GM19240 (cell line): ENCODE data around the gene OCIAD2.
"Not testable (repeated sequence)": the region's sequence is repeated elsewhere in the genome, so short reads cannot be mapped to it uniquely, and the experiment has no call there.

Experiments
- DNase-seq: peaks from one replicate; pipeline ENCODE4 v3.0.0; 2011; ENCODE audit warnings: low spot score; ENCODE audit not compliant: insufficient read length

Gene OCIAD2

DNA sequence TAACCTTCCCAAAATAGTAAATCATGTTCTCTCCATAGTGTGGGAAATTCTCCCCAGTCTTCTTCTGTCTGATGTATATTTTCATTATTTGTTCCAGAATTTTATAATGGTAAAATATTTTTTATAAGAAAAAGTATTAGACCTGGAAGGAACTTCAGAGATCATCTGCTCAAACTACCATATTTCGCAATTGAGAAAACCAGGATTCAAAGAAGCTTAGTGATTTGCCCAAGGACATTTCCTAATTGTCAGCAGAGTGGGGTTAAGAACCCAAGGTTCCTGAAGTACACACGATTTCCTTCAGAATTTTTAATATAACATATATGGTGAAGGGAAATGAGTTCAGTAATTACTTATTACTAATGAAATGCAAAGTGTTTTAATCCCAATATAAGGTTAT lies 51.6 kb downstream of the OCIAD2 start:
- no peak for DNase-seq

DNA sequence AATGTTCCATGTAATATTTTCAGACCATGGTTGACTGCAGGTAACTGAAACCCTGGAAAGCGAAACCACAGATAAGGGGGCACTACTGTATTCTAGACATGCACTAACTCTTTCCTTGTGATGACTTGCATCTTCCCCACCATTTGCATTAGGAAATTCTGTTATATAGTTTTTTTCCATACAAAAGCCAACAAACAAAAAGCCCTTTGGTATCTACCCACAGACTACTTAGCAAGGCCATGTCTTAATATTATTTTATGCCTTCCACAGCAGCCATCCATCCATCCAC lies 52.2 kb downstream of the OCIAD2 start:
- DNase-seq, result no peak

DNA sequence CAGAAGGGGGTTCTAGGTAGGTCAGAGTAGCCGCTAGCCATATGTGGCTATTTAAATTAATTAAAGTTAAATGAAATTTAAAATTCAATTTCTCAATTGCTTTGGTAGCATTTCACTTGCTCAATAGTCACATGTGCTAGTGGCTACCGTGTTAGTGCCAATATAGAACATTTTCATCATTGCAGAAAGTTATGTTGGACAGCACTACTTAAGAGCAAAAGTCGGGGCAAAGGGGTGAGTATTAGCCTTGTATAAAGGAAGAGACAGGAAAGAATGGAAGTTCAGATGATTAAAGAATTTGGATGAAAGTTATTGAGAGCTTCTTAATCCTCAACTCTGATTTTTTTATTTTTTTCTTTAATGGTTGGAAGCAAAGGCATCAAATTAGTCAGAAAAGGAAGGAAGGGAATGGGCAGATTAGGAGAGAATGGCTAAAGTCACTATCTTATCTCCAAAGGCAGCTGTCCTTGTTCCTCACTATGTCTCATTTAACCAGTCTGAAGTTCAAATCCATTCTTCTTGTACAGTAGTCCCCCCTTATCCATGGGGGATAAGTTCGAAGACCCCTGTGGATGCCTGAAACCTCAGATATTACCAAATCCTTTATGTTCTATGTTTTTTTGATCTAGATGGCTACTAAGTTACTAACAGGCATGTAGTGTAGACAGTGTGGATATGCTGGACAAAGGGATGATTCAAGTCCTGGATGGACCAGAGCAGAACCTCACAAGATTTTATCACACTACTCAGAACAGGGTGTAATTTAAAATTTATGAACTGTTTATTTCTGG lies 52.8 kb downstream of the OCIAD2 start:
- DNase-seq, result no peak

DNA sequence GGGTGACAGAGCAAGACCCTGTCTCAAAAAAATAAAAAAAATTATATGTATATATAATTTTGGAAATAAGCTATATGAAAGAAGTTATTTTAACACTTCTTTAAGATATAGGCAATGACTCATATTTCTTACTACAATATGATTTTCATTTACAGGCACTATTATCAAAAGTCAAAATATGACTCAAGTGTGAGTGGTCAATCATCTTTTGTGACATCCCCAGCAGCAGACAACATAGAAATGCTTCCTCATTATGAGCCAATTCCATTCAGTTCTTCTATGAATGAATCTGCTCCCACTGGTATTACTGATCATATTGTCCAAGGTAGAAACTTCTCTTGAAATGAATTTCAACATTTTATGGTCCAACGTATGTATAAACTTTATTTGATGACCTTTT lies 54.9 kb downstream of the OCIAD2 start:
- no peak for DNase-seq

DNA sequence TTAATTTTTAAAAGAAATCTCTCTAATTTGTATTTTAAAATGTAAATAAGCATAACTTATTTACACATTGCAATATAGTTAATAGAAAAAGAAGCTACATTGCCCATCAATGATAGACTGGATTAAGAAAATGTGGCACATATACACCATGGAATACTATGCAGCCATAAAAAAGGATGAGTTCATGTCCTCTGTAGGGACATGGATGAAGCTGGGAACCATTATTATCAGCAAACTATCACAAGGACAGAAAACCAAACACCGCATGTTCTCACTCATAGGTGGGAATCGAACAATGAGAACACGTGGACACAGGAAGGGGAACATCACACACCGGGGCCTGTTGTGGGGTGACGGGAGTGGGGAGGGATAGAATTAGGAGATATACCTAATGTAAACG lies 57.8 kb downstream of the OCIAD2 start:
- not testable (repeated sequence) for DNase-seq

DNA sequence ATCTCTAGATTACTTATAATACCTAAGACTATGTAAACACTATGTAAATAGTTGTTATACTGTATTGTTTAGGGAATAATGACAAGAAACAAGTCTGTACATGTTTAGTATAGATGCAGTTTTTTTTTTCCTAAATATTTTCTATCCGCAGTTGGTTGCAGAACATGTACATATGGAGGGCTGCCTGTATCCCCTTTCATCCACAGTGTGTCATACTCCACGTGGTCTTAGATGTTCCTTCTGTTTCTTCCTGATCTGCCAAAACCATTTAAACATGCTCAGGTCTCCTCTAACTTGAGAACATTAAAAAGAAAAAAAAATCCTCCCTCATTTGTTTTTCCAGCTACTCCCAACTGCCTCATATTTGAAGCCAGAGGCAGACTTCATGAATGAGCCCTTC lies 61.7 kb downstream of the OCIAD2 start:
- DNase-seq, result no peak

DNA sequence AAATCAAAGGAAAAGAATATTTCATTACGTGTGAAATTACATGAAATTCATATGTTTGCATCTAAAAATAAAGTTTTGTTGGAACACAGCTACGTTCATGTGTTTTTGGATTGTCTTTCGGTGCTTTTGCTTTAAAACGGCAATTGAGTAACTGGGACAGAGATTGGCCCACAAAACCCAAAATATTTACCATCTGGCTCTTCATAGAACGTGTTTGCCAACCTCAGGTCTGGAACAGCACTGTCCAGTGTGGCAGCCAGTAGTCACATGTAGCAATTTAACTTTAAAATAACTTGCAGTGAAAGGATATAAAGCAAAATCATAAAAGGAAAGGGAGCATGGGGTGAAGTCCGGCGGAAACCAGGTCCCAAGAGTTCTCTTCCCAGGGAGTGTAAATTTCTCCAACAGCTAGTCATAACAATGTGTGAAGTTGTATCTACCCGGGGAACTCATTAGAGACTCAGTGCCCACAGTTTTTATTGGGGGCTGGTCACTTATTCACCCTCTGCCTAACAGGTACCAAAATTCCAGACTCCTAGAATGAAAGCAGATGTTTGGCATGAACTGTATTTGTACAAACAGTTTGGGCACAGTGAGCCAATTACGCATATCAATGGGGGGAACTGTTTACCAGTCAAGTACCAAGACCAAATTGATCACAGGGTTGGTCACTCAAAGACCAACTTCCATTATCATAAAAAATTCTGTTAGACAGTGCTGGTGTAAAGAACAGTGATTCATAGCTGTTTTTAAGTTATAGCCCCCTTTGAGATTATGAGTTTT lies 65.3 kb downstream of the OCIAD2 start:
- no peak for DNase-seq

DNA sequence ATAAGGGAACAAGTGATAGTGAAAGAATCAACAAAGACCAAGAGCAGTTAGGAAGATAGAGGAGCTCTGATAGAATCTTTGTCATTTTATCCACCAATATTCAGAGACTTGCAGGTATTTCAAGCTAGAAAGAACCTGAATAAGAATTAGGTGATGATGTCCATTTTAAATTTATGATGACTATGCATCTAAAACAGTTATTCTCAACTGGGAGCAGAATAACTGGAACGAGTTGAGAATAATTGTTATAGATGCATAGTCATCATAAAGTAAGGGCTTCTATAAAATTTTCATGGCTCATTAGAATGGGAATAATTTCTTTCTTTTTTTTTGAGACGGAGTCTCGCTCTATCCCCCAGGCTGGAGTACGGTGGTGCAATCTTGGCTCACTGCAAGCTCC lies 69.9 kb downstream of the OCIAD2 start:
- DNase-seq, result no peak
